Measurements from ENCODE around the gene HDAC8.

Gene HDAC8

GRCh38 chrX:72368796-72369195 is 203.8 kb downstream of the HDAC8 start:
- H3K9me3 ChIP-seq = no peaks in the 10 kb centered on the region
- in situ Hi-C loops (cut with MboI; ENCODE audit: low sequenced_read_pairs) = no loop called here
- H3K27me3 ChIP-seq (ENCODE audit: low read depth) = no peaks in the 10 kb centered on the region
- DNase-seq (ENCODE audit: low spot score in 2 of 2) = no peak
- H3K4me3 ChIP-seq = no peak overlapping the region
- no peaks in the 10 kb centered on the region for H3K4me1 ChIP-seq
- no peaks in the 10 kb centered on the region for H3K36me3 ChIP-seq (replicated peaks)

GRCh38 chrX:72367516-72367915 is 205.1 kb downstream of the HDAC8 start:
- Histone ChIP-seq H3K36me3 (replicated peaks) (no peaks in the 10 kb centered on the region), H3K27me3 (ENCODE audit: low read depth) (no peaks in the 10 kb centered on the region), H3K9me3 (no peaks in the 10 kb centered on the region), H3K4me3 (no peak overlapping the region), H3K4me1 (no peaks in the 10 kb centered on the region)
- no peak for DNase-seq (ENCODE audit: low spot score in 2 of 2)
- in situ Hi-C loops (cut with MboI; ENCODE audit: low sequenced_read_pairs) = no loop called here

- no peaks in the 10 kb centered on the region for H3K36me3 ChIP-seq (replicated peaks)
- H3K4me1 ChIP-seq = no peaks in the 10 kb centered on the region
- in situ Hi-C loops (cut with MboI; ENCODE audit: low sequenced_read_pairs) = no loop called here
- H3K27me3 ChIP-seq (ENCODE audit: low read depth) = no peaks in the 10 kb centered on the region
- no peak for DNase-seq (ENCODE audit: low spot score in 2 of 2)
- no peak overlapping the region for H3K4me3 ChIP-seq
- H3K9me3 ChIP-seq = no peaks in the 10 kb centered on the region
Observed at GRCh38 chrX:72366701-72367454, 205.8 kb downstream of the HDAC8 start.

- Histone ChIP-seq H3K4me3 (no peak overlapping the region), H3K27me3 (ENCODE audit: low read depth) (no peaks in the 10 kb centered on the region), H3K9me3 (no peaks in the 10 kb centered on the region), H3K4me1 (no peaks in the 10 kb centered on the region), H3K36me3 (replicated peaks) (no peaks in the 10 kb centered on the region)
- in situ Hi-C loops (cut with MboI; ENCODE audit: low sequenced_read_pairs) = no loop called here
- no peak for DNase-seq (ENCODE audit: low spot score in 2 of 2)
Observed at GRCh38 chrX:72366178-72366577, 206.5 kb downstream of the HDAC8 start.

- Histone ChIP-seq H3K36me3 (replicated peaks) (no peaks in the 10 kb centered on the region), H3K9me3 (no peaks in the 10 kb centered on the region), H3K4me3 (no peak overlapping the region), H3K4me1 (no peaks in the 10 kb centered on the region), H3K27me3 (ENCODE audit: low read depth) (no peaks in the 10 kb centered on the region)
- in situ Hi-C loops (cut with MboI; ENCODE audit: low sequenced_read_pairs) = no loop called here
- no peak for DNase-seq (ENCODE audit: low spot score in 2 of 2)
Observed at GRCh38 chrX:72365126-72365525, 207.5 kb downstream of the HDAC8 start.

GRCh38 chrX:72360326-72360725 is 212.3 kb downstream of the HDAC8 start:
- Histone ChIP-seq H3K27me3 (ENCODE audit: low read depth) (no peaks in the 10 kb centered on the region), H3K36me3 (replicated peaks) (no peaks in the 10 kb centered on the region), H3K4me1 (no peaks in the 10 kb centered on the region), H3K9me3 (no peaks in the 10 kb centered on the region), H3K4me3 (no peak overlapping the region)
- no peak for DNase-seq (ENCODE audit: low spot score in 2 of 2)
- in situ Hi-C loops (cut with MboI; ENCODE audit: low sequenced_read_pairs) = no loop called here

GRCh38 chrX:72358313-72358712 is 214.3 kb downstream of the HDAC8 start:
- in situ Hi-C loops (cut with MboI; ENCODE audit: low sequenced_read_pairs) = no loop called here
- Histone ChIP-seq H3K4me1 (no peaks in the 10 kb centered on the region), H3K4me3 (no peak overlapping the region), H3K36me3 (replicated peaks) (no peaks in the 10 kb centered on the region), H3K27me3 (ENCODE audit: low read depth) (no peaks in the 10 kb centered on the region), H3K9me3 (no peaks in the 10 kb centered on the region)
- no peak for DNase-seq (ENCODE audit: low spot score in 2 of 2)

GRCh38 chrX:72352786-72353185 is 219.9 kb downstream of the HDAC8 start:
- in situ Hi-C loops (cut with MboI; ENCODE audit: low sequenced_read_pairs) = no loop called here
- Histone ChIP-seq H3K27me3 (ENCODE audit: low read depth) (no peaks in the 10 kb centered on the region), H3K36me3 (replicated peaks) (no peaks in the 10 kb centered on the region)

GRCh38 chrX:72351606-72352334 is 220.9 kb downstream of the HDAC8 start:
- H3K4me1 ChIP-seq = no peaks in the 10 kb centered on the region
- in situ Hi-C loops (cut with MboI; ENCODE audit: low sequenced_read_pairs) = no loop called here
- H3K27me3 ChIP-seq (ENCODE audit: low read depth) = no peaks in the 10 kb centered on the region
- H3K4me3 ChIP-seq = no peak overlapping the region
- no peak for DNase-seq (ENCODE audit: low spot score in 2 of 2)
- no peaks in the 10 kb centered on the region for H3K9me3 ChIP-seq
- H3K36me3 ChIP-seq (replicated peaks) = no peaks in the 10 kb centered on the region

More at GRCh38 chrX:72352786-72353185, 219.9 kb downstream of the HDAC8 start:
- DNase-seq (ENCODE audit: low spot score in 2 of 2) = no peak
- no peaks in the 10 kb centered on the region for H3K4me1 ChIP-seq
- H3K4me3 ChIP-seq = no peak overlapping the region
- H3K9me3 ChIP-seq = no peaks in the 10 kb centered on the region

- Histone ChIP-seq H3K4me1 (no peaks in the 10 kb centered on the region), H3K9me3 (no peaks in the 10 kb centered on the region), H3K4me3 (no peak overlapping the region), H3K36me3 (replicated peaks) (no peaks in the 10 kb centered on the region), H3K27me3 (ENCODE audit: low read depth) (no peaks in the 10 kb centered on the region)
- in situ Hi-C loops (cut with MboI; ENCODE audit: low sequenced_read_pairs) = no loop called here
- no peak for DNase-seq (ENCODE audit: low spot score in 2 of 2)
Observed at GRCh38 chrX:72349190-72349589, 223.5 kb downstream of the HDAC8 start.

GRCh38 chrX:72348247-72348979 is 224.2 kb downstream of the HDAC8 start:
- no peaks in the 10 kb centered on the region for H3K27me3 ChIP-seq (ENCODE audit: low read depth)
- no peak for DNase-seq (ENCODE audit: low spot score in 2 of 2)
- H3K4me1 ChIP-seq = no peaks in the 10 kb centered on the region
- H3K4me3 ChIP-seq = no peak overlapping the region
- H3K9me3 ChIP-seq = no peaks in the 10 kb centered on the region
- in situ Hi-C loops (cut with MboI; ENCODE audit: low sequenced_read_pairs) = no loop called here
- no peaks in the 10 kb centered on the region for H3K36me3 ChIP-seq (replicated peaks)

- H3K36me3 ChIP-seq (replicated peaks) = no peaks in the 10 kb centered on the region
- H3K4me3 ChIP-seq = no peak overlapping the region
- in situ Hi-C loops (cut with MboI; ENCODE audit: low sequenced_read_pairs) = no loop called here
- no peak for DNase-seq (ENCODE audit: low spot score in 2 of 2)
- H3K9me3 ChIP-seq = no peaks in the 10 kb centered on the region
- H3K4me1 ChIP-seq = no peaks in the 10 kb centered on the region
- no peaks in the 10 kb centered on the region for H3K27me3 ChIP-seq (ENCODE audit: low read depth)
Observed at GRCh38 chrX:72347366-72347765, 225.3 kb downstream of the HDAC8 start.

GRCh38 chrX:72346302-72346949 is 226.2 kb downstream of the HDAC8 start:
- DNase-seq (ENCODE audit: low spot score in 2 of 2) = no peak
- H3K9me3 ChIP-seq = no peaks in the 10 kb centered on the region
- no peaks in the 10 kb centered on the region for H3K27me3 ChIP-seq (ENCODE audit: low read depth)
- no peaks in the 10 kb centered on the region for H3K4me1 ChIP-seq
- no peaks in the 10 kb centered on the region for H3K36me3 ChIP-seq (replicated peaks)
- H3K4me3 ChIP-seq = no peak overlapping the region
- in situ Hi-C loops (cut with MboI; ENCODE audit: low sequenced_read_pairs) = no loop called here

Measured in HAP-1 (cell line).